IMR-90 (cell line): ENCODE measurements around the gene MARVELD3. TPM values are rescaled to one million over a fixed set of nuclear protein-coding genes. Genes with fewer than 3 reads are reported as not detected.

ENCODE experiments used
- ATAC-seq: fragments of 200-7000 bp; cut with Tn5 transposase; 2 replicates; pipeline ENCODE4 v1.9.1; 2020; ENCODE audit warnings: low read depth, mild to moderate bottlenecking, moderate library complexity
- BruUV-seq: library from RNA; stranded (reverse); fragments of 400-500 nt; replicated peaks from 2 replicates; lab custom pipeline; 2021; lab: Mats Ljungman, UMichigan
- CTCF ChIA-PET: fragments of 300-600 bp; formaldehyde crosslinking; extraction: SDS; loops from one replicate; lab custom pipeline; 2021; ENCODE audit warnings: antibody characterized with exemption; lab: Yijun Ruan, JAX
- POLR2A ChIA-PET: fragments of 300-600 bp; sonication (Branson Sonifier 250); formaldehyde crosslinking; loops from one replicate; lab custom pipeline; 2022; ENCODE audit warnings: antibody characterized with exemption; ENCODE audit not compliant: unreplicated experiment; lab: Charles Lee
- DNase-seq: peaks from one replicate; pipeline ENCODE4 v3.0.0; 2013
- H2AFZ ChIP-seq: replicated peaks from 2 replicates; pipeline ENCODE3; 2013; ENCODE audit warnings: low read length, mild to moderate bottlenecking; ENCODE audit not compliant: poor library complexity
- H2AK5ac ChIP-seq: 2 replicates; pipeline ENCODE4 v1.6.1; 2013; ENCODE audit warnings: low read depth, low read length, inconsistent platforms
- H2AK9ac ChIP-seq: replicated peaks from 2 replicates; pipeline ENCODE3; 2013; ENCODE audit warnings: mild to moderate bottlenecking, low read depth, low read length, moderate library complexity; ENCODE audit not compliant: poor library complexity
- H2BK120ac ChIP-seq: 2 replicates; pipeline ENCODE4 v1.6.1; 2013; ENCODE audit warnings: low read depth, low read length, inconsistent platforms
- H2BK15ac ChIP-seq: 3 replicates; pipeline ENCODE4 v1.6.1; 2013; ENCODE audit warnings: low read depth, low read length, inconsistent platforms
- H2BK20ac ChIP-seq: 2 replicates; pipeline ENCODE4 v1.6.1; 2013; ENCODE audit warnings: low read depth, mild to moderate bottlenecking, inconsistent platforms, low read length, moderate library complexity
- H2BK5ac ChIP-seq: 2 replicates; pipeline ENCODE4 v1.6.1; 2013; ENCODE audit warnings: mild to moderate bottlenecking, low read depth, low read length, inconsistent platforms; ENCODE audit not compliant: poor library complexity, severe bottlenecking
- H3K14ac ChIP-seq: replicated peaks from 2 replicates; pipeline ENCODE4 v1.6.1; 2013; ENCODE audit warnings: low read depth, low read length, inconsistent platforms
- H3K18ac ChIP-seq: 2 replicates; pipeline ENCODE4 v1.6.1; 2013; ENCODE audit warnings: low read depth, low read length, control low read depth
- H3K23ac ChIP-seq: 2 replicates; pipeline ENCODE4 v1.6.1; 2013; ENCODE audit warnings: low read depth, low read length, inconsistent platforms
- H3K27ac ChIP-seq: 2 replicates; pipeline ENCODE4 v1.5.1; 2013; ENCODE audit warnings: mild to moderate bottlenecking, control low read depth, low read length; ENCODE audit not compliant: insufficient read depth
- H3K27me3 ChIP-seq: 2 replicates; pipeline ENCODE4 v1.6.1; 2013; ENCODE audit warnings: low read length; ENCODE audit not compliant: control insufficient read depth, insufficient read depth
- H3K36me3 ChIP-seq: 2 replicates; pipeline ENCODE4 v1.6.1; 2013; ENCODE audit warnings: low read length, mixed read lengths; ENCODE audit not compliant: control insufficient read depth, insufficient read depth
- H3K4ac ChIP-seq: 2 replicates; pipeline ENCODE4 v1.6.1; 2013; ENCODE audit warnings: low read depth, low read length, inconsistent platforms
- H3K4me1 ChIP-seq: 2 replicates; pipeline ENCODE4 v1.6.1; 2013; ENCODE audit warnings: low read length, mixed read lengths; ENCODE audit not compliant: control insufficient read depth, insufficient read depth
- H3K4me2 ChIP-seq: 2 replicates; pipeline ENCODE4 v1.6.1; 2013; ENCODE audit warnings: low read depth, mild to moderate bottlenecking, control low read depth, low read length, moderate library complexity
- H3K4me3 ChIP-seq: 2 replicates; pipeline ENCODE4 v1.5.1; 2013; ENCODE audit warnings: low read depth, mild to moderate bottlenecking, control low read depth, low read length, moderate library complexity; ENCODE audit not compliant: insufficient read depth
- H3K56ac ChIP-seq: 2 replicates; pipeline ENCODE4 v1.6.1; 2013; ENCODE audit warnings: low read length, inconsistent platforms; ENCODE audit not compliant: insufficient read depth; ENCODE audit errors: extremely low read depth
- H3K79me1 ChIP-seq, 2 experiments: 2 replicates each; pipeline ENCODE4 v1.6.1; 2013; ENCODE audit warnings: low read length in 2 of 2, inconsistent platforms in 1 of 2, low read depth in 1 of 2
- H3K9ac ChIP-seq: 2 replicates; pipeline ENCODE4 v1.6.1; 2013; ENCODE audit warnings: low read depth, low read length, control low read depth
- H3K9me1 ChIP-seq: 2 replicates; pipeline ENCODE4 v1.6.1; 2013; ENCODE audit warnings: low read length, inconsistent platforms; ENCODE audit not compliant: insufficient read depth
- H3K9me3 ChIP-seq: 2 replicates; pipeline ENCODE4 v1.6.1; 2013; ENCODE audit warnings: low read length; ENCODE audit not compliant: control insufficient read depth, insufficient read depth
- H4K20me1 ChIP-seq: 2 replicates; pipeline ENCODE4 v1.6.1; 2013; ENCODE audit warnings: low read length, inconsistent platforms; ENCODE audit not compliant: insufficient read depth
- H4K5ac ChIP-seq: 2 replicates; pipeline ENCODE4 v1.6.1; 2013; ENCODE audit warnings: mild to moderate bottlenecking, low read depth, low read length, control low read depth
- H4K8ac ChIP-seq, 2 experiments: 2 replicates each; pipeline ENCODE4 v1.6.1; 2013; ENCODE audit warnings: low read depth in 2 of 2, low read length in 2 of 2, control low read depth in 1 of 2, inconsistent platforms in 1 of 2
- H4K91ac ChIP-seq: 2 replicates; pipeline ENCODE4 v1.6.1; 2013; ENCODE audit warnings: low read depth, low read length, inconsistent platforms; ENCODE audit not compliant: insufficient read depth
- BHLHE40 ChIP-seq: fragments of 150-350 bp; IDR thresholded peaks from 2 replicates; pipeline ENCODE4 v1.6.1; 2016; ENCODE audit warnings: mild to moderate bottlenecking, low read depth, low read length
- CEBPB ChIP-seq: IDR thresholded peaks from 2 replicates; pipeline ENCODE4 v1.6.1; 2012; ENCODE audit warnings: low read depth, low read length, improper control_type of control experiment
- CHD1 ChIP-seq: IDR thresholded peaks from 2 replicates; pipeline ENCODE4 v1.6.1; 2012; ENCODE audit warnings: low read depth, low read length, improper control_type of control experiment
- CTCF ChIP-seq: conservative IDR thresholded peaks from 2 replicates; pipeline ENCODE4 v1.5.1; 2012; ENCODE audit warnings: mild to moderate bottlenecking, low read depth, low read length, improper control_type of control experiment
- ELK1 ChIP-seq: fragments of 150-350 bp; IDR thresholded peaks from 2 replicates; pipeline ENCODE4 v1.6.1; 2016; ENCODE audit warnings: low read depth, mild to moderate bottlenecking, low read length, moderate library complexity, borderline replicate concordance
- FOS ChIP-seq: fragments of 150-350 bp; IDR thresholded peaks from 2 replicates; pipeline ENCODE4 v1.6.1; 2016; ENCODE audit warnings: low read depth, low read length
- MAFK ChIP-seq: IDR thresholded peaks from 2 replicates; pipeline ENCODE4 v1.6.1; 2012; ENCODE audit warnings: low read depth, low read length, improper control_type of control experiment
- MAZ ChIP-seq: IDR thresholded peaks from 2 replicates; pipeline ENCODE4 v1.6.1; 2012; ENCODE audit warnings: low read depth, mild to moderate bottlenecking, low read length, improper control_type of control experiment, moderate library complexity, borderline replicate concordance
- MXI1 ChIP-seq: IDR thresholded peaks from 2 replicates; pipeline ENCODE4 v1.6.1; 2012; ENCODE audit warnings: low read depth, mild to moderate bottlenecking, low read length, moderate library complexity, borderline replicate concordance
- NFE2L2 ChIP-seq: fragments of 150-350 bp; IDR thresholded peaks from 2 replicates; pipeline ENCODE4 v1.6.1; 2016; ENCODE audit warnings: low read depth, mild to moderate bottlenecking, low read length
- POLR2A ChIP-seq: IDR thresholded peaks from 2 replicates; pipeline ENCODE4 v1.6.1; 2012; ENCODE audit warnings: mild to moderate bottlenecking, low read depth, low read length
- RAD21 ChIP-seq: IDR thresholded peaks from 2 replicates; pipeline ENCODE4 v1.6.1; 2012; ENCODE audit warnings: low read length, improper control_type of control experiment
- RCOR1 ChIP-seq: IDR thresholded peaks from 2 replicates; pipeline ENCODE4 v1.6.1; 2012; ENCODE audit warnings: mild to moderate bottlenecking, low read length, improper control_type of control experiment; ENCODE audit not compliant: insufficient replicate concordance
- RFX5 ChIP-seq: IDR thresholded peaks from 2 replicates; pipeline ENCODE4 v1.8.0; 2012; ENCODE audit warnings: low read depth, mild to moderate bottlenecking, low read length, moderate library complexity
- SMC3 ChIP-seq: fragments of 150-350 bp; IDR thresholded peaks from 2 replicates; pipeline ENCODE4 v1.6.1; 2016; ENCODE audit warnings: low read depth, mild to moderate bottlenecking, antibody characterized with exemption, low read length, moderate library complexity
- USF2 ChIP-seq: fragments of 150-350 bp; IDR thresholded peaks from 2 replicates; pipeline ENCODE4 v1.6.1; 2017; ENCODE audit warnings: mild to moderate bottlenecking, antibody characterized with exemption, low read length, low read depth
- WGBS, 2 experiments: methylation state at CpG; one replicate each; pipeline versions ENCODE4 v1.1.5 to v1.1.7; 2013; ENCODE audit warnings: missing lambda C conversion rate in 2 of 2; ENCODE audit not compliant: insufficient read length in 1 of 2; ENCODE audit errors: extremely low coverage in 2 of 2; 5-methylcytosine and 5-hydroxymethylcytosine counted together
- dilution Hi-C: fragments of 300-500 bp; cut with HindIII; formaldehyde crosslinking; loops from one replicate; pipeline ENCODE4 v1.14.3; 2018; ENCODE audit warnings: low sequenced_read_pairs; ENCODE audit not compliant: unreplicated experiment
- in situ Hi-C: fragments of 300-500 bp; cut with MboI; formaldehyde crosslinking; loops from 3 replicates; pipeline ENCODE4 v1.14.3; 2019; ENCODE audit warnings: low sequenced_read_pairs, inconsistent platforms, mixed read lengths
- intact Hi-C: fragments of 100-400 bp; cut with micrococcal nuclease; formaldehyde crosslinking; loops from 2 replicates; pipeline ENCODE4 v1.10.0; 2022
- polyA plus RNA-seq, 3 experiments: library from polyadenylated mRNA; depleted of rRNA; stranded (reverse); fragments of >200 nt; gene quantifications; 2 replicates each; pipeline ENCODE4 v1.2.3, GENCODE V29; 2012; ENCODE audit warnings: low replicate concordance in 1 of 3
- total RNA-seq: library from RNA; depleted of rRNA; stranded (reverse); fragments of >200 nt; gene quantifications from 2 replicates; pipeline ENCODE4 v1.2.3, GENCODE V29; 2012

MARVELD3 gene
- total and polyA plus RNA-seq, 2 of the 4 experiments (the other 2 are of a cell fraction) = not detected

- H2AK9ac ChIP-seq = no peak overlapping the region
- BruUV-seq = no TSS peak
- H4K5ac ChIP-seq = no peak overlapping the region
- no peaks in the 10 kb centered on the region for H3K27me3 ChIP-seq
- dilution Hi-C loops (no loop called here), intact Hi-C loops (no loop called here), in situ Hi-C loops (no loop called here)
- TF ChIP-seq CEBPB (no peak), MAZ (no peak), NFE2L2 (no peak), MXI1 (no peak), RCOR1 (no peak), CHD1 (no peak), CTCF (no peak), MAFK (no peak), BHLHE40 (no peak), ELK1 (no peak), USF2 (no peak), FOS (no peak), SMC3 (no peak), RFX5 (no peak), RAD21 (no peak), POLR2A (no peak)
- no peak overlapping the region for H3K4me2 ChIP-seq
- no peak overlapping the region for H3K14ac ChIP-seq
- no peak overlapping the region for H3K23ac ChIP-seq
- peaks cover 6% of the 10 kb centered on the region in 2 experiments; a peak in 2 of 4 replicates for H3K79me1 ChIP-seq
- H3K4ac ChIP-seq = no peak overlapping the region
- H2AFZ ChIP-seq = no peak overlapping the region
- no peak overlapping the region for H2BK5ac ChIP-seq
- H3K36me3 ChIP-seq = peaks cover 22% of the 10 kb centered on the region
- WGBS, 2 experiments = 100% methylated on average over 1 of the region's 3 CpGs; no CpG with 5 or more reads in 1 of the 2 experiments
- H2BK20ac ChIP-seq = no peak overlapping the region
- peaks cover 5% of the 10 kb centered on the region for H3K4me1 ChIP-seq
- no peaks in the 10 kb centered on the region for H3K9me3 ChIP-seq
- no peak overlapping the region for H4K91ac ChIP-seq
- POLR2A ChIA-PET = interaction anchor here (0.6 kb wide), 1 partner anchor 16 kb away, joined by 18 read pairs; no protein-coding TSS in a partner anchor
- H3K9me1 ChIP-seq = peaks cover 10% of the 10 kb centered on the region; the same call in 1 of the 2 replicates
- H4K8ac ChIP-seq = no peak overlapping the region
- no peak overlapping the region for H2AK5ac ChIP-seq
- DNase-seq (no peak), ATAC-seq (no peak)
- H3K18ac ChIP-seq = no peak overlapping the region
- no peak overlapping the region for H3K56ac ChIP-seq
- CTCF ChIA-PET = no interaction called here
- no peak overlapping the region for H2BK15ac ChIP-seq
- no peak overlapping the region for H3K27ac ChIP-seq
- H4K20me1 ChIP-seq = 0 out of 2 replicates have a peak, but pooled peaks cover 4% of the 10 kb centered on the region
- H3K9ac ChIP-seq = no peak overlapping the region
- H3K4me3 ChIP-seq = no peak overlapping the region
- H2BK120ac ChIP-seq = no peak overlapping the region
These were observed 45.2 kb downstream of the MARVELD3 start for GRCh38 chr16:71671165-71671564.
